Skeletal muscle cell (primary cell): ENCODE data around the gene MAML2.

Source experiments
- DNase-seq: peaks from one replicate; pipeline ENCODE4 v3.0.0-alpha.2; 2010; ENCODE audit warnings: low read depth
- H3K4me3 ChIP-seq: 2 replicates; pipeline ENCODE4 v1.5.1; 2011; ENCODE audit warnings: low read depth, mild to moderate bottlenecking, control low read depth, low read length, moderate library complexity

The MAML2 gene

DNA sequence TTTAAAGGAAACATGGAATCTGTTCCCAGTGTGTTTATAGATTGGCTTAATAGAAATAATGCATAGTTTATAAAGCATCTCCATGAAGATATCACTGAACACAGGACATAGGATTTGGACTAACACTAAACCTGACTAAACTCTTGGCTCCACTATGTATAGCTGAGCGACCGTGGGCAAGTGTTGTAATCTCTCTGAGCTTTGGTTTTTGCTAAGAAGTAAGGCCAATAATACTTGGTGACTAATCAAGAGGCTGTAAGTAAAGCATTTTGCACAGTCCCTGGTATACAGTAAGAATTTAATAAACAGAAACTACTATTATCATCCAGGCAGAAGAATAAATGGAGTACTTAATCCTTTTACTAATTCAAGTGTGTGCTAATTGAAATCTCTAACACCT is 293.6 kb downstream of the MAML2 start:
- DNase-seq, result no peak
- no peak overlapping the region for H3K4me3 ChIP-seq

DNA sequence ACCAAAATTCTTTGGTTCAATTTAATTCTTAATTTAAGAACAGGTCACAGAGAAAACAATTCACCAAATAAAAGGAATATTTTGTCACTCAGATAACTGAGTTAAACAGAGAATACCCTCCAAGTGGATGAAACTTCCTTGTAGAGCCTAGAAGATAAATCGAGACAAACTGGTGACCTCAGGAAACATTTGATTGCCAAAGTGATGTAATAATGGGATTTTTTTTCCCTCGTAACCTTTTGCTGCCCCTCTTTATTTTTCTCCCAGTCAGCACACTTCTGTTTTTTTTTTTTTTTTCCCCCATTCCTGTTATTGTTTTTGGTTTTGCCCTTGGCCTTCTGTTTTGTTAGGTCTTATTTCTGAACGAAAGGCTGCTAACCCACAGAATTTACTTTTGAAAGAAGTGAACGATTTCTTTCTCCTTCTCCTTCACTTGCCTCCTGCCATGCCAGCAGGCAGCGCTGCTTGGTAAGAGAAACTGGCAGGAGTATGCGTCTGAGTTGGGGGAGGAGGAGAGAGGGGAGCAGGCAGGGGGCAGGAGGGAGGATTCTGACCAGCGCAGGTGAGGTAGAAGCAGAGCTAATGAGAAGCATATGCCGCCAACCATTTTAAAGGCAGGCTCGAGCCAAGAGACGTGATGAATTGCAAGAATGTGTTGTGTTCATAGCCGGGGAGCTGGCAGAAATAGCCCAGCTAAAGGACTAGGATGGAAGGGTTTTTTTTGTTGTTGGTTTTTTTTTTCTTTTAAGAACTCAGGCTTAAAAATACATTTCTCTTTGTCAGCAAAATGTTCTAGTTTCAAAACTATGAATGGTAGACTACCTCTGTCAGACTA is 297.2 kb downstream of the MAML2 start:
- DNase-seq, result peak; percentile 53
- H3K4me3 ChIP-seq, result no peak overlapping the region

DNA sequence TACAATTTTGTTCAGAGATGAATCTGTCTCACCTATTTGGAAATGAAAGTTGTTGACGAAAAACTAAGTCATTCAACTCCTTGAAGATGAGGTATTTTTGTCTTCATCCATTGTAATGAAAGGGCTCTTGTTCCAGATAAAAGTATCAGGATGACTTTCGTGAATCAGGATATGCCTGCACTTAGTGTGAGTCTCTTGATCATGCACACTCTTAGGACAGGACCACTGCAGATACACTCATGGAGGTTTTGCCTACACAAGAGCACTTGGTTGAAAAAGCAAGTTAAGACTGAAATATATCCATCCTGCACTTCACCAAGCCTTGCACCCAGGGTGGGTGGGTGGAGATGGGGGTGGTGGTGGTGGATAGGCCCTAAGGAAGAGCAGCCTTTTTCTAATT is 298.2 kb downstream of the MAML2 start:
- no peak overlapping the region for H3K4me3 ChIP-seq
- DNase-seq, result no peak

DNA sequence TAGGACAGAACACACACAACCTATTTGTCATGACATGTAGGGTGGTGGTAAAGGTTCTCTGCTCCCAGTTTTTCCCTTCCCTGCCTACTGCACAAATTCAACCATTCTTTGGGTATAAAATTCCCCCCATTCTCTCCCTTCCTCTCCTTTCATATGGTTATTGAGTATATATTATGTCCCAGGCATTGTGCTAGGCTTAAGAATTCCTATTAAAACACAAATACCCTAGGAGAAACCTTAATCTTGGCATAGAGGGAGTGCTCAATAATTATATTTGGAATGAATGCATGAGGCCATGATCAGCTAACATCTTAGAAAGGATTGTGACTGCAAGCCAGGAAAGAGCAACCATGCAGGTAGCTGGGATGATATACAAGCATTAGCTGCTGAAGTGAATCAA is 298.7 kb downstream of the MAML2 start:
- no peak overlapping the region for H3K4me3 ChIP-seq
- no peak for DNase-seq

DNA sequence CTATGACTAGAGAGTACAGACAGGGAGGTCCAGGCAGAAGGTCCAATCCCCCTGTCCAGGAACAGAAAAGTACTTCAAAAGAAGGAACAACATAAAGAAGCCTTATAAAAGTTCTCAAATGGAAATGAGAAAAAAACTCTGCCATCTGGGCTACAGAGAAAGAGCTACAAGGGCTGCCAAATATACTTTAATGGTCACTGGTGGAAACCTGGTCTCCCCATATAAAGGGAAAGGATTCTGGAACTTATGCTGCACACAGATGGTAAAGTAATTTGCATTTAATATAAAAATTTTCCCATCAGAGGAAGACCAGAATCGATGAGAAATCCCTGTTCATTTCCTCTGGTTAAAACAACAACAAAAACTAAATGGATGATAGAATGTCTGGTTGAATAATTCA is 299.7 kb downstream of the MAML2 start:
- H3K4me3 ChIP-seq, result no peak overlapping the region
- no peak for DNase-seq

DNA sequence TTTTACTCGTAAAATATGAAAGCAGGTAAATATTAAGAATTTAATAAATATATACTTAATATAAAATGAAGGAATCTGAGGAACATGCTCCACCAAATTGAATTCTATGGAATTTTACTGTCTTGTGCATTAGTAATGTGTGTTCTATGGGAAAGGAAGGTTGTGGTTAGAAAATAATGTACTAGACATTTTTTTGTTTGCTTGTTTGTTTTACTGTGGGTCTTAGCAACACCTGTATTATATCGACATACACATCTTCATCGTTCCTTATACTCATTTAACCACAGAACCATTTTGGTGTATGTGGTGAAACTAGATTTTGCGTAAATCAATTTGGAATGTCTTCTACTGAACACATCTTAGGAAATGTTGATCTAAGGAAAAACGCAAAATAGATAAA is 304.9 kb downstream of the MAML2 start:
- no peak for DNase-seq
- no peak overlapping the region for H3K4me3 ChIP-seq

DNA sequence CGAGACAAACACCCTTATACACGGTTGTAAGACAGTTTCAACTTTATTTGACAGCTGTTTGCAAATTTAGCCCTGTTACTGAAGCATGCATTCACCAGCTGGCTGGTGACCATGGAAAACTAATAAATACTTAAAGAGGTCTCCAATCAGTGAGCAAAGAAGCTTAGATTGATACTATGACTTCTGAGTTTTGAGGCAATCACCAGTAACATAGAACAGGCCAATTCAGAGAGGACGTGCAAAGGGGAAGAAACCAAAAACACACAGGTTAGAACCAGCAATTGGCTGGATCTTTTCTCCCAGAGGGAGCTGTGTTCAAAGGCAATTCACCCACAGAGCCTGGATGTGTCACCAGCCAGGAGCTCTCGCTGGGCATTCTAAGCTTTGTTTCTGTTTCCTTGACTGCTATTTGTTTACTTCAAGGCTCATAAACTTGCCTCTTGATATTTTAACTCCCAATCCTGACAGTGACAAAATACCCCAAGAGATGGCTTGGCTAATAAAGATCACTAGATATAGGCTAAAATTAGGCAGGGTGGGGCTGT is 305.5 kb downstream of the MAML2 start:
- H3K4me3 ChIP-seq, result no peak overlapping the region
- no peak for DNase-seq

DNA sequence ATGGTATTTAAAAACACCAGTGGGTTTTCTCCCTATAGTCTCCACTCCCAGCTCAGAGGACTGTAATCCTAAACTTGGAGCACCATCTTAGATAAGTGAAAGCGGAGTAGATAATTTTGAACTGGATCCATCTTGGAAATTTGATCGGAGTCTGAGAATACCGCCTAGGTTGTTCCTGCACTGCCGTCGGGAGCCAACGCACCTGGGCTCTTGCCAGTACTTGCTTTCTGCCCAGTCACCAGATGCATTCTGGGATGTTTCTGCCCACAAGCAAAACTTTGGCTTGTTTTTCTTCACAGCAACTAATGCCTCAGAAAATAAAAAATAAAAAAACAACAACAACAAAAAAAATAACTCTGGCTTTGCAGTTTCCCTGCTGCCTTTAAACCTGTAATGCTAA is 306.1 kb downstream of the MAML2 start:
- no peak overlapping the region for H3K4me3 ChIP-seq
- DNase-seq, result no peak

DNA sequence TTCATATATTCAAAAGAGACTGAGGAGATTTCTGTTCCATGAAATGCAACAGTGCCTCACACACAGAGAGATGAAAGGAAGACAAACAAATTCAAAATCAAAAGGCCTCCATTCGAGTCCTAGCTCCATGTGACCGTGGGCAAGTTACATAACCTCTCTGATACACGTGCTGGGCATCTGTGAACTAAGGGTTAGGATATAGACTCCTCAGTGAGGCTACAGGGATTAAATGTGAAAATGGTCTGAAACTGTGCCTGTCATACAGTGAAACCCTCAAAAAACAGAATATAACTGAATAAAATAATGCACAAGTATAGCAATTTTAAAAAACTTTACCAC is 307.3 kb downstream of the MAML2 start:
- no peak overlapping the region for H3K4me3 ChIP-seq
- no peak for DNase-seq

DNA sequence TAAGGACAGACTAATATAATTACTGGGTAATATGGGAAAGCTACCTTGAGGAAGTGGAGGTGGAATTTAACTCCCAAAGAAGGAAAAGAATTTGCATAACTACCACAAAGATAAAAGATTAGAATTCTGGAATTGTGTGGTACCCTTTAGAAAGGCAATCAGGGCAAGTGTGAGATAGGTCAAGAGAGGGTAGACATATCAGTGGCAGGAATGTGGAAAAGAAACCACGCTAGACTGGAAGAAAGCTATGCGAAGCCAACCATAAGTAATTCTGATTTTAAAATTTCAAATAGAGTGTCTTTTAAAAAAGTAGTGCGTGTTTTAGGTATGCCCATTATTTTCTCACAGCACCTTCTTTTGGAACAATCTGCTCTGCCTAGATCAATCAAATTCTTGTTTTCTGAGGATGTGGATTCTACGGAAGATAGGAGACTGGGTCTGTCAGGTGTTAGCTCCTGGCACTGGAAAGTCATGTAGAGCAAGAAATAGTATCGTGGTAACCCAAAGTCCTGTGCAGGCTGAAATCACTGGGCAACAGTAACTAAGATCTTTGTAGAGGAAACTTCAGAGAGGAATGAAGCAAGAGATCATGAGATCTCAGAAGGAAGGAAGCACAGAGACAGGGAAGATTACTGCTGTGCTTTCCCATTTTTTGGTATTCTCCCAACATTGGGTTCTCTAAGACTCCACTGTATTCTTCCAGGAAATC is 307.8 kb downstream of the MAML2 start:
- DNase-seq, result no peak
- H3K4me3 ChIP-seq, result no peak overlapping the region

DNA sequence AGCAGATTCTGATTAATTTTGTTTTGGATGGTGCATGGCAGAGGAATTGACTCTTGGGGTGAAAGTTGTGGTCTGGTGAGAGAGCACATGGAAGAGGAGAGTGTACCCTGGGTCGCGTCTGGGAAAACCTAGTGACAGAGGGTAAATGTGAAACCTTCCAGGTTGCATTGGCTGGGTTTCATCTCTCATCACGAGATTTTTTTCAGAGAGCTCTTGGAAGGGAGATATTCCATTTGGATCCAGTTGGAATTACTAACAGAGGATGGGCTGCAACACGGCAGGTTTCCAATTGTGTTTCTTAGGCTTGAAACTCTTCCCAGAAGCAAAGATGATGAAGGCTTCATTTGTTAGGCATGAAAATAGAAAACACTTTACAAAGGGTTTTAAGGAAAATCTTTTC is 309.4 kb downstream of the MAML2 start:
- DNase-seq, result no peak
- H3K4me3 ChIP-seq, result no peak overlapping the region

DNA sequence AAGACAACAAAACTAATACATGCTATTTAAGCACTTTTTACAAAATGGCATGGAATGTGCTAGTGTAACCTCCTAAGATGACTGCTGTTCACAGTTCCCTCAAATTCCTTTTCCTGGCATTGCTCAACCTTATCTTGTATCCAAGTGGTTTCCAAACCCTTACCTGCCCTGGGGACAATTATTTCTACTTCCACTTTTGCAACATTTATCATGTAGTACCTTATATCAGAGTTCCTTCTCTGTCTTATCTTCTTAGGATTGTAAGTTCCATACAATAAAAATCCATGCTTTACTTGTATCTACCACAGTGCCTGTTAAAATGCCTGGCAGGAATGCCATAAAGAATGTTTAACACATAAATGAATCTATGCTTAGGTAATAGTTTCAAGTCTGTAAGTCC is 309.9 kb downstream of the MAML2 start:
- DNase-seq, result no peak
- H3K4me3 ChIP-seq, result no peak overlapping the region

DNA sequence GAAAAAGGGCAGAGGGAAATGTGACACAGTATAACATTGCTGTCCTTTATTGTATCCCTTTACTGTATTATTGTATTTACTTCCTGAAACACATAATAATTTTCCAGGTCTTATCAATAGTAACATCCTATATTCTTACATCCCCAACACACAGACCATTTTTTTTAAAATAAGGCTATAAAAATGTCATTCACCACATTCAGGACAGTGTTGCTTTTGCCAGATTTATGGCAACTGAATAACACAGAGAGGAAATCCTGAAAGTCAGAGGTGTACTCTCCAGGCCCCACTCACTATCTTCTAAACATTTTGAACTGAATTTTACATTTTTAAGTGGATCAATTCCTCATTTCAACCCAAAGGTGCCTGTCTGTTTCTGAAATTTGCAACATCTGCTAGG is 314.2 kb downstream of the MAML2 start:
- DNase-seq, result no peak
- no peak overlapping the region for H3K4me3 ChIP-seq

DNA sequence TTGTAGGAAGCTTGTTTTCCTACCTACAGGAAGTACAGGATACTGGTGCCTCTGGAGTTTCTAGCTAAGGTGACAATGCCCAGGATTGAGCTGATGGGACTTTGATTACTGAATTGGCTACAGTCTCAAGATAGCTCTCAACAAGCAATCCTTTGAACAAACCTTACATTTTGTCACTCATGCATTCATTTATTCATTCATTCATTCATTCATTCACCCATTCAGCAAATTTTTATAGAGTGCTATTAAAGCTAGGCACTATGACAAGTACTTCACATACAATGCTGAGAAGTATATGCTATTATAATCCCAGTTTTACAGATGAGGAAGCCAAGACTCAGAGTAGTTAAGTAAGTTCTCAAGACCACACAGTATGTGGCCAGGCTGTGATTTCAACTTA is 316.0 kb downstream of the MAML2 start:
- DNase-seq, result no peak
- H3K4me3 ChIP-seq, result no peak overlapping the region

DNA sequence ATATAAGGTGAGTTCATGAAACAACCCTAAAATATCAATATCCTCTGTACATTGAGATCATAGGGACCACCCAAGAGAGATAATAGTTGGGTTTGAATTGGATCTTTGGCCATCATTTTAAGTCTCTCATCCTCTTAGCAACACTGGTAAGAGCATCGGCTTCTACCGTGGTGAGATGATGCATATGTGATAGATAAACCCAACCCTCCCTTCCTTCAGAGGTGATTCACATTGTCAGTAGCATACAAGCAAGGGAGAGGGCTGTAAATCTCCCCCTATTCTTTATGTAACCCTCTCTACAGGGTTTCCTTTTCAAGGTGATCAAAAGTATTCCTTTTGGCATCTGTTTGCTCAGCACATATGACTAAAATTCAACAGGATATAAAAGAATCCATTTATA is 316.7 kb downstream of the MAML2 start:
- no peak for DNase-seq

DNA sequence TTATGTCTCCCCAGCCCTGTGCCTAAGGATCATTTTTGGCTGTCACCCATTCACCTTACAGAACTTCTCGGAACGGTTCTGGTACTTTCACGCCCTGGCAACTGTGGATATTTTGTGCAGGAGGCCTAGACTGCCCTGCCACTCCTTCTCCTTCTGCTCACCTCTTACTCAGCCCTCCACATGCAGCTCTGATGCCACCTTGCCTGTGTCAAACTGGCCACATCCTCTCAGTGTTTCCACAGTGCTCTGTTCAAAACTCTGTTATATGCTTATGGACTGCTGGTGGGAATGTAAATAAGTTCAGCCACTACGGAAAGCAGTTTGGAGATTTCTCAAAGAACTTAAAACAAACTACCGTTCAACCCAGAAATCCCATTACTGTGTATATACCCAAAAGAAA is 318.3 kb downstream of the MAML2 start:
- no peak for DNase-seq
- H3K4me3 ChIP-seq, result no peak overlapping the region

More for the DNA sequence above, 316.7 kb downstream of the MAML2 start:
- no peak overlapping the region for H3K4me3 ChIP-seq

DNA sequence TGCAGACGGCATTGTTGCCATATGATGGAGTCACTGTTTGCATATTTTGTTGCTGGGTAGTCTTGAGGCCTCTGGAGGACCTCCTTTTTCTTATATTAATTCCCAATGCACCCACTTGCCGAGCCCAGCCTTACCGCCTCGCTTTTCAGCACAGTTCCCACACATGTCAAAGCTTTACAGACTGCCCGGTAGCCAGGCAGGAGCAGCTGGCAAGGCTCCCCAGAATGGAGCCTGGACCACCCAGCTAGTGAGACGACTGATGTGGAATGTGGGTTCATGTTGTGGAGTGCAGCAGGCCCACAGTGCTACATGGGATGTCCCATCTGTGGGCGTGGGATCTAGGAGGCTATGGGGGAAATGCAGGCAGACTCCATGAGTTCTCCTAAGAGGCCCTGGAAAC is 319.7 kb downstream of the MAML2 start:
- DNase-seq, result no peak
- H3K4me3 ChIP-seq, result no peak overlapping the region

DNA sequence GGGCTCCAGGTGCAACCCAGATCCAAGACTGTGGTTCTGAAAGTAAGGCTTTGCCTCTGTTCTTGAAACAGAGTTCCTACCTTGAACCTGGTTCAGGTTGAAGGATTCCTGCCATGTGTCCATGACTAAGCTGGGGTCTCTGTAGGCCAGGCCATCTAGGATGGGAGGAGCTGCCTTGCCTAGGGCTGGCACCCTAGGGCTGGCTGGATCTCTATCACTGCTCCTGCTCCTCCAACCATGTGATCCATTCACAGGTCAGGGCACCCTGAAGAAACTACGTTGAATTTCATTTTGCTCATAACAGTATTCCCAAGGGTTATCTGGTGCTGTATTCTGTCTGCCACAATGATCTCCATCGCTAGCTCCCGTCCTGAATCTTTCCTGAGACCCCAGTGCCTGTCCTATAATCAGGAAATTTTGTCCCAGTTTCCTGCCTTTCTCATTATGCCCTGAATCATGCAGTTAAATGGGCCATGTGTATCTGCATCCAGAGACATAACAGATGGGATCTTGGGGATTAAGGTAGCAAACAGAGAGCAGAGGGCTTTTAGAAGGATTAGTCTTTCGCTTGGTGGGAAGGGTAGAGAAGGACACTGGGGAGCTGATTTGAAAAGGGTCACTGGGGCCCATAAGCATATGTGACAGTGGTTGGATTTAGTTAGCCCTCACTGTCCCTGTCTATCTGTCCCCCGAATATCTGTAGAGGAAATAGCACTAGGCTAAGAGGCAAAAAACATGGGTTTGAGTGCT is 320.9 kb downstream of the MAML2 start:
- DNase-seq, result no peak
- no peak overlapping the region for H3K4me3 ChIP-seq

DNA sequence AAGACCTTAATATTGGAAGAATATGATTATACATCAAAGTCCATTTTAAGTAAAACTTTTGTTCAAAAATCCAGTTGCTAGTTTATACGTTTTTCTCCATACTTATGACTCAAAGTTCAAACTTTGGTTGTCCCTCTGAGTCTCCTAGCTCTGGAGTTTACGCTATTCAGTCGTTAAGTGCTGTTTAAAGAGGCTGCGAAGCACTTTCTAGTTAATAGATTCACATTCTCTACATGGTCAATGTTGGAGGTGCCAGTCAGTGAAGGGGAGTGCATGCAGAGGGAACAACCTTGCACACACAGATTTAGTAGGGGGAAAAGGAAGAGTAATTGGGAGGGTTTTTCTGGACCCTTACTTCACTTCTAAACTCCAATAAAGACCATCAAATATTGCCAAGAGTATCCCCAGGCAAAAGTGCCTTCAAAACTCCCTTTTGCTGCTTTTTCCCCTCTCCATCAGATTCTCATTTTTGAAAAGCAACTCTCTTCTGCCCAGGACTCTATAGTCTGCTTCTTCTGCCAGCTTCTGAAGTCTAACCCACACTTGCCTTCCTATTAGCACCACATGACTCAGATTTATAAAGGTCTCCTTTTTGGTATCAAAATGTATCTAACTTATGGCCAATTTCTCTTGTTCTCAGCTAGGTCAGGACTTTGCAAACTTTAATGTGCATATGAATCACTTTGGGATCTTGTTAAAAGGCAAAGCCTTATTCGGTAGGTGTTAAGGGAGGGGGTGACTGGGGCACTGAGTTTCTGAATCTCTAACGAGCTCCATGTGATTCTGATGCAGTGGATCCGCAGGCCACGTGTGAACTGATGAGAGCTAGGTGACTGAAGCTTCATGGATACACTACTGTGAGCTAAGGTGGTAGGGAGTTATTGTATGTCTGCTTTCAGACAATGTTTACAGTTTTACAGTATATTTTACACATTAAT is 322.9 kb downstream of the MAML2 start:
- DNase-seq, result no peak
- H3K4me3 ChIP-seq, result no peak overlapping the region
